ENCODE measurements around the gene FOXP1. TPM values are rescaled to one million over a fixed set of nuclear protein-coding genes. Genes with fewer than 3 reads are reported as not detected.
A peak's percentile ranks its signal among the peaks of the same experiment; 100 is the strongest.

FOXP1 gene
- total RNA-seq, 4 donors from 2014 or later = 13.2 to 46.6 (median 29.2) TPM

GRCh38 chr3:71061037-71061436, 522.5 kb downstream of the FOXP1 start:
- intact Hi-C loops (cut with DNase I; ENCODE audit: low total_unique reads) = loop anchor here (5.0 to 10.0 kb wide), 3 partner anchors 151 to 1936 kb away; partner anchors contain the start of gene LMOD3
- no peaks in the 10 kb centered on the region for H3K9me3 ChIP-seq
- H3K27me3 ChIP-seq = no peaks in the 10 kb centered on the region
- H3K27ac ChIP-seq = peak overlapping the region; percentile 86 to 91 (median 89)
- no peak for ATAC-seq
- no peaks in the 10 kb centered on the region for H3K36me3 ChIP-seq
- DNase-seq = no peak
- H3K4me3 ChIP-seq = peak overlapping the region in 1 of 4 donors; percentile 70
- no peak for TF ChIP-seq CTCF (IDR thresholded peaks at IDR 0.05 in 4 of 5, conservative IDR thresholded peaks at IDR 0.05 in 1 of 5)
- TF ChIP-seq POLR2A (IDR thresholded peaks at IDR 0.05) = no peak
- in situ Hi-C loops (cut with MboI; ENCODE audit: low sequenced_read_pairs in 4 of 4) = no loop called here
- peaks cover 56 to 58% of the 10 kb centered on the region in 2 donors for H3K4me1 ChIP-seq

- TF ChIP-seq POLR2A (IDR thresholded peaks at IDR 0.05) (no peak), CTCF (IDR thresholded peaks at IDR 0.05 in 4 of 5, conservative IDR thresholded peaks at IDR 0.05 in 1 of 5) (no peak)
- no peaks in the 10 kb centered on the region for H3K9me3 ChIP-seq
- no peak for DNase-seq
- intact Hi-C loops (cut with DNase I; ENCODE audit: low total_unique reads) (loop anchor here (5.0 to 10.0 kb wide), 3 partner anchors 152 to 1936 kb away; partner anchors contain the start of gene LMOD3), in situ Hi-C loops (cut with MboI; ENCODE audit: low sequenced_read_pairs in 4 of 4) (no loop called here)
- peak overlapping the region; percentile 36 to 91 (median 89) for H3K27ac ChIP-seq
- peak overlapping the region in 2 of 4 donors; percentile 1 to 70 for H3K4me3 ChIP-seq
- peaks cover 51 to 56% of the 10 kb centered on the region in 2 donors for H3K4me1 ChIP-seq
- no peak for ATAC-seq
- no peaks in the 10 kb centered on the region for H3K27me3 ChIP-seq
- H3K36me3 ChIP-seq = no peaks in the 10 kb centered on the region
Observed at GRCh38 chr3:71060536-71060935, 523.0 kb downstream of the FOXP1 start.

GRCh38 chr3:71057526-71057894, 526.0 kb downstream of the FOXP1 start:
- TF ChIP-seq POLR2A (IDR thresholded peaks at IDR 0.05) (no peak), CTCF (IDR thresholded peaks at IDR 0.05 in 4 of 5, conservative IDR thresholded peaks at IDR 0.05 in 1 of 5) (no peak)
- intact Hi-C loops (cut with DNase I; ENCODE audit: low total_unique reads) (no loop called here), in situ Hi-C loops (cut with MboI; ENCODE audit: low sequenced_read_pairs in 4 of 4) (loop anchor here in 1 of 4 donors (10.0 kb wide), 1 partner anchor 73 kb away; no protein-coding TSS in a partner anchor)
- no peaks in the 10 kb centered on the region for H3K27me3 ChIP-seq
- H3K27ac ChIP-seq = peak overlapping the region; percentile 44 to 91 (median 89)
- no peak overlapping the region for H3K4me3 ChIP-seq
- no peaks in the 10 kb centered on the region for H3K36me3 ChIP-seq
- DNase-seq = no peak
- no peak for ATAC-seq
- H3K9me3 ChIP-seq = no peaks in the 10 kb centered on the region
- H3K4me1 ChIP-seq = peaks cover 53 to 72% of the 10 kb centered on the region in 2 donors

DNA sequence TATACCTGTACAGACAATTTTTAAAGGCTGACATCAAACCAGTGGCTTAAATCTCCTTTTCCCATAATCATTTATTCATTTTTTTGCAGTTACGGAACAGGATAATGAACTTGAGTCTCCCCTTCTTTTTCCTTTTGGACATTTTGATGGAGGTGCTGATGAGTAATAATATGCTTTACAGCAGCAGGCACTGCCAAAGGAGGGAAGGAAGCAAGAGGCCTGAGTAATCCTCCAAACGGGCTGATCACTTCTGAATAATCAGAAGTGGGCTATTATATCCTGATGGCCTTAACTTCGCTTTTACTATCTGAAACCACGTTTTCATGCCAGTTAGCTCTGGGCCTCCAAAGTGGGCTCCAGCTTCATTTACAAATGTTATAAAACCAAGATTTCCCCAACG, 527.2 kb downstream of the FOXP1 start:
- in situ Hi-C loops (cut with MboI; ENCODE audit: low sequenced_read_pairs in 4 of 4) = loop anchor here in 1 of 4 donors (10.0 kb wide), 1 partner anchor 72 kb away; no protein-coding TSS in a partner anchor
- Histone ChIP-seq H3K4me1 (peaks cover 54 to 71% of the 10 kb centered on the region in 2 donors), H3K9me3 (no peaks in the 10 kb centered on the region), H3K27ac (peak overlapping the region; percentile 25 to 90 (median 53)), H3K4me3 (no peak overlapping the region), H3K36me3 (peaks cover 0 to 6% of the 10 kb centered on the region in 2 donors), H3K27me3 (no peaks in the 10 kb centered on the region)
- no peak for TF ChIP-seq CTCF (IDR thresholded peaks at IDR 0.05 in 4 of 5, conservative IDR thresholded peaks at IDR 0.05 in 1 of 5)
- no peak for TF ChIP-seq POLR2A (IDR thresholded peaks at IDR 0.05)
- no peak for DNase-seq
- ATAC-seq = no peak
- intact Hi-C loops (cut with DNase I; ENCODE audit: low total_unique reads) = no loop called here
